Stimulated activated CD8-positive, alpha-beta memory T cell treated with anti-CD3 and anti-CD28 coated beads, Interleukin-7, amount 100 ng/mL, for 4 hours (primary cell): ENCODE data around the gene KRI1.
A peak's percentile ranks its signal among the peaks of the same experiment; 100 is the strongest.
"Not testable (repeated sequence)": the region's sequence is repeated elsewhere in the genome, so short reads cannot be mapped to it uniquely, and the experiment has no call there.

Experiments used
- DNase-seq, 2 donors: peaks; one replicate each; pipeline ENCODE4 v3.0.0-alpha.2; 2020; ENCODE audit warnings: low read depth in 2 of 2

KRI1 gene

GRCh38 chr19:10550336-10550735, 15.5 kb downstream of the KRI1 start:
- DNase-seq = no peak

GRCh38 chr19:10549733-10550132, 16.1 kb downstream of the KRI1 start:
- no peak for DNase-seq

- DNase-seq = no peak
Observed at GRCh38 chr19:10548746-10549276, 17.0 kb downstream of the KRI1 start.

- no peak for DNase-seq
Observed at GRCh38 chr19:10546817-10547216, 19.0 kb downstream of the KRI1 start.

GRCh38 chr19:10544753-10545251, 21.0 kb downstream of the KRI1 start:
- DNase-seq = no peak

- no peak for DNase-seq
Observed at GRCh38 chr19:10544242-10544752, 21.5 kb downstream of the KRI1 start.

- peak; percentile 34 to 67 for DNase-seq
Observed at GRCh38 chr19:10543420-10544241, 22.2 kb downstream of the KRI1 start, which contains the start of gene ATG4D. ATG4D (plus strand) TSS chr19:10543904; CDS start chr19:10544091, 187 bp downstream.

- DNase-seq = no peak
Observed at GRCh38 chr19:10543059-10543419, 22.8 kb downstream of the KRI1 start.

GRCh38 chr19:10539016-10539415, 26.8 kb downstream of the KRI1 start:
- DNase-seq = not testable (repeated sequence)

- DNase-seq = no peak
Observed at GRCh38 chr19:10538204-10538983, 27.4 kb downstream of the KRI1 start.

- DNase-seq = no peak
Observed at GRCh38 chr19:10537668-10538067, 28.1 kb downstream of the KRI1 start.

- DNase-seq = no peak
Observed at GRCh38 chr19:10535613-10536012, 30.2 kb downstream of the KRI1 start.

- DNase-seq = no peak
Observed at GRCh38 chr19:10533646-10534386, 32.0 kb downstream of the KRI1 start.

- DNase-seq = no peak
Observed at GRCh38 chr19:10532457-10532856, 33.4 kb downstream of the KRI1 start.

- DNase-seq = not testable (repeated sequence)
Observed at GRCh38 chr19:10526887-10527286, 38.9 kb downstream of the KRI1 start.

- DNase-seq = no peak
Observed at GRCh38 chr19:10525636-10526035, 40.2 kb downstream of the KRI1 start.

GRCh38 chr19:10523135-10523636, 42.6 kb downstream of the KRI1 start:
- no peak for DNase-seq

GRCh38 chr19:10521461-10522171, 44.2 kb downstream of the KRI1 start:
- no peak for DNase-seq

GRCh38 chr19:10520652-10521318, 45.0 kb downstream of the KRI1 start:
- no peak for DNase-seq

- no peak for DNase-seq
Observed at GRCh38 chr19:10519421-10519820, 46.4 kb downstream of the KRI1 start.
